Ascending aorta (tissue), 2 donors: Measurements from ENCODE around the gene INTS15. TPM values are rescaled to one million over a fixed set of nuclear protein-coding genes. Genes with fewer than 3 reads are reported as not detected.

ENCODE experiments used
- DNase-seq, 2 donors: peaks; one replicate each; pipeline ENCODE4 v3.0.0-alpha.2; 2019; ENCODE audit warnings: low spot score in 2 of 2
- H3K27ac ChIP-seq, 2 donors: fragments of 200-600 bp; sonication (generic); one replicate each; pipeline ENCODE4 v1.5.1; 2016 to 2017; ENCODE audit warnings: mild to moderate bottlenecking in 1 of 2
- H3K27me3 ChIP-seq: fragments of 200-600 bp; sonication (generic); one replicate; pipeline ENCODE4 v1.5.1; 2017
- H3K36me3 ChIP-seq, 2 donors: fragments of 200-600 bp; sonication (generic); one replicate each; pipeline ENCODE4 v1.5.1; 2016
- H3K4me1 ChIP-seq, 2 donors: fragments of 200-600 bp; sonication (generic); one replicate each; pipeline ENCODE4 v1.5.1; 2016 to 2017; ENCODE audit warnings: mild to moderate bottlenecking in 1 of 2
- H3K4me3 ChIP-seq, 2 donors: fragments of 200-600 bp; sonication (generic); one replicate each; pipeline ENCODE4 v1.5.1; 2016 to 2017; ENCODE audit warnings: mild to moderate bottlenecking in 1 of 2
- H3K9me3 ChIP-seq, 2 donors: fragments of 200-600 bp; sonication (generic); one replicate each; pipeline ENCODE4 v1.5.1; 2016
- intact Hi-C: fragments of 100-400 bp; cut with DNase I; formaldehyde crosslinking; loops from one replicate; pipeline ENCODE4 v1.15.1; 2023
- total RNA-seq: library from RNA; depleted of rRNA; stranded (reverse); fragments of >200 nt; gene quantifications from one replicate; pipeline ENCODE4 v1.1.0, GENCODE V29; 2016
- TF ChIP-seq, protein P1 (sequence below), 3 experiments: fragments of 200-600 bp in 2 of 3; fragments of 450-650 bp in 1 of 3; sonication (generic) in 2 of 3; IDR thresholded peaks; one replicate each; pipeline ENCODE4 v1.5.1; 2016 to 2019; ENCODE audit warnings: antibody characterized with exemption in 3 of 3, mild to moderate bottlenecking in 1 of 3, moderate library complexity in 1 of 3

The INTS15 gene
- total RNA-seq, 1 donor from 2014 or later = 15.2 TPM

DNA sequence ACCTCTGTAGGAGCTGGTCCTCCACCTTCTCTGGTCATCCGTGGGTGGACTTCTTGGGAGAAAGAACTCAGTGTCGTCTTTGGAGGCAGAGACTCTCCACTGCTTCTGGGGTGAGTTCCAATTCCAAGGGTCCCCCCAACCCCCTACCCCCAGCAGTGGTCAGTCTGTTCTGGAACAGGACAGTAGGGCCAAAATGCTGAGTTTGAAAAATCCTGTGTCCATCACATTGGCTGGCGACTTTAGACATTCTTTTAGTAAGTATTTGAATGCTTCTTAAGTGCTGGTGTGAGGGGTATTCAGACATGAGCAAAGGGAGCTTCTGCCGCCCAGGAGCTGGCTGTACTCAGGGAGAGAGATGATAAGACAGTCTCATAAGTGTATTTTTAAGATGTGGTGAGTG lies 49.2 kb downstream of the INTS15 start:
- Histone ChIP-seq H3K27me3 (no peaks in the 10 kb centered on the region), H3K36me3 (peaks cover 17 to 37% of the 10 kb centered on the region in 2 donors), H3K4me1 (peaks cover 4 to 12% of the 10 kb centered on the region in 2 donors), H3K4me3 (peak overlapping the region in 1 of 2 donors; percentile 99), H3K9me3 (no peaks in the 10 kb centered on the region), H3K27ac (no peak overlapping the region)
- DNase-seq = no peak
- TF ChIP-seq, protein P1, sequence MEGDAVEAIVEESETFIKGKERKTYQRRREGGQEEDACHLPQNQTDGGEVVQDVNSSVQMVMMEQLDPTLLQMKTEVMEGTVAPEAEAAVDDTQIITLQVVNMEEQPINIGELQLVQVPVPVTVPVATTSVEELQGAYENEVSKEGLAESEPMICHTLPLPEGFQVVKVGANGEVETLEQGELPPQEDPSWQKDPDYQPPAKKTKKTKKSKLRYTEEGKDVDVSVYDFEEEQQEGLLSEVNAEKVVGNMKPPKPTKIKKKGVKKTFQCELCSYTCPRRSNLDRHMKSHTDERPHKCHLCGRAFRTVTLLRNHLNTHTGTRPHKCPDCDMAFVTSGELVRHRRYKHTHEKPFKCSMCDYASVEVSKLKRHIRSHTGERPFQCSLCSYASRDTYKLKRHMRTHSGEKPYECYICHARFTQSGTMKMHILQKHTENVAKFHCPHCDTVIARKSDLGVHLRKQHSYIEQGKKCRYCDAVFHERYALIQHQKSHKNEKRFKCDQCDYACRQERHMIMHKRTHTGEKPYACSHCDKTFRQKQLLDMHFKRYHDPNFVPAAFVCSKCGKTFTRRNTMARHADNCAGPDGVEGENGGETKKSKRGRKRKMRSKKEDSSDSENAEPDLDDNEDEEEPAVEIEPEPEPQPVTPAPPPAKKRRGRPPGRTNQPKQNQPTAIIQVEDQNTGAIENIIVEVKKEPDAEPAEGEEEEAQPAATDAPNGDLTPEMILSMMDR (IDR thresholded peaks at IDR 0.05) = no peak
- intact Hi-C loops = loop anchor here (2.0 to 5.0 kb wide), 2 partner anchors 50 to 68 kb away; partner anchors contain the start of gene ZNF12

DNA sequence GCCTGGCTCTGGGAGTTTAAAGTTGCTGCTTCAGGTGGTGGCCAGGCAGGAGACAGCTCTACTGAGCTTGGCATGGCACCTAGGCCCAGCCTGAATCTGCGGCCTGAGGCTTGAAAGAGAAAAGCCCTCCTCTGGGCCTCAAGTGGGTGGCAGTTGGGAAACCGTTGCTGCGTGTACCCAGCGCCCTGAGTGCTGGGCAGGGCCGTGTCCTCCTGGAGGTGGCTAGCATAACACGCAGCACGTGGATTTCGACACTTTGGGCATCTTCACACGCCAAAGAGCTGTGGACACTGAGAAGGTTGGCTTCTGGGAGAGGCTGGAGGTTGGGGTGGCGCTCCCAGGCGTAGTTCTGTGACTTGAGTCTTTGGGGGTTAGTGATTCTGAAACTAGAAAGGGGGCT lies 49.8 kb downstream of the INTS15 start:
- Histone ChIP-seq H3K4me3 (no peak overlapping the region), H3K36me3 (peaks cover 23 to 43% of the 10 kb centered on the region in 2 donors), H3K4me1 (peaks cover 4 to 12% of the 10 kb centered on the region in 2 donors), H3K27me3 (no peaks in the 10 kb centered on the region), H3K27ac (no peak overlapping the region), H3K9me3 (no peaks in the 10 kb centered on the region)
- intact Hi-C loops = loop anchor here (2.0 to 5.0 kb wide), 2 partner anchors 51 to 68 kb away; partner anchors contain the start of gene ZNF12
- TF ChIP-seq, protein P1 (IDR thresholded peaks at IDR 0.05) = no peak
- DNase-seq = no peak

DNA sequence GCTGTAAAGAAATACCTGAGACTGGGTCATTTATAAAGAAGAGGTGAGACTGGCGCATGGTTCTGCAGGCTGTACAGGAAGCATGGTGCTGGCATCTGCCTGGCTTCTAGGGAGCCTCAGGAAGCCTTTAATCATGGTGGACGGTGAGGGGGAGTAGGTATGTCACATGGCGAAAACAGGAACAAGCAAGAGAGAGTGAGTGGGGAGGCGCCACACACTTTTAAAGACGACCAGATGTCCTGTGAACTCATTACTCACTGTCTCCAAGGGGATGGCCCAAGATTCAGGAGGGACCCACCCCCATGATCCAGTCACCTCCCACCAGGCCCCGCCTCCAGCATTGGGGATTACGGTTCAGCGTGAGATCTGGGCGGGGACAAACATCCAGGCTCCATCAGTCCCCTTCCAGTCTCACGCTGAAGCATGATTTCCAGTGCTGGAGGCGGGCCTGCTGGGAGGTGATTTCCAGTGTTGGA lies 50.5 kb downstream of the INTS15 start:
- H3K9me3 ChIP-seq = no peaks in the 10 kb centered on the region
- peaks cover 4 to 12% of the 10 kb centered on the region in 2 donors for H3K4me1 ChIP-seq
- intact Hi-C loops = no loop called here
- no peak overlapping the region for H3K4me3 ChIP-seq
- TF ChIP-seq, protein P1 (IDR thresholded peaks at IDR 0.05) = no peak
- H3K36me3 ChIP-seq = peaks cover 30 to 49% of the 10 kb centered on the region in 2 donors
- no peaks in the 10 kb centered on the region for H3K27me3 ChIP-seq
- no peak overlapping the region for H3K27ac ChIP-seq
- DNase-seq = no peak

DNA sequence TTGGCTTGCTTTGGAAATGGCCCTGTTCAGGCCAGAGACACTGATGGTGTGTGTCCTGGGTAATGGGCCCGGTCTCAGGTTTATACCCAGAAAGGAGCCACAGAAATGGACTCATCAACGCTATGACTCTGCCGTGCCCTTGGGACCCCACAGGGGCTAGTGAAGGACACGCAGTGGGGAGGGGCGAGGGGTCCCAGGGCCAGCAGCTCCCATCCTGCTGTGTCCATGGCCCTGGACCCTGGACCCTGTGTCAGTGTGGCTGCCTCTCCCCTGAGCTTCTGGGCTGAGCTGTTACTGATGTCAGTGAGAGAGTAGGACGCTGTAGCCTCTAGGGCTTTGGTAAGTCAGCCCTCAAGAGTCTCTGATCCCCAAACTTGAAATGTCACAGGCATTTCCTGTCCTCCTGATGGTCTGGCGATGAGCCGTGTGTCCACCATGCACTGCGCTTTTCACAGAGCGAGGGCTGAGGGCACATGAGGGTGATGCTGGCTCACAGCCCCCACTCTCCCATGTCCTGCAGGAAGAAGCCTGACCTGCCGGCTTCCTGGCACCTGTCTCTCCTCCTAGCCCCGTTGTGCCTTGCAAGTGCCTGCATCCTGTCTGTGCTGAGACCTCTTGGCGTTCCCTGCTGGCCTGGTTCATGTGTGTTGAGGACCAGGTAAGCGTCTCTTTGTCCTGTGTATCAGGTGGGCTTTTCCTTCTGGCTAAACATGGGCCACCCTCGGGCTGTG lies 51.6 kb downstream of the INTS15 start:
- intact Hi-C loops = no loop called here
- TF ChIP-seq, protein P1 (IDR thresholded peaks at IDR 0.05) = no peak
- H3K27me3 ChIP-seq = no peaks in the 10 kb centered on the region

DNA sequence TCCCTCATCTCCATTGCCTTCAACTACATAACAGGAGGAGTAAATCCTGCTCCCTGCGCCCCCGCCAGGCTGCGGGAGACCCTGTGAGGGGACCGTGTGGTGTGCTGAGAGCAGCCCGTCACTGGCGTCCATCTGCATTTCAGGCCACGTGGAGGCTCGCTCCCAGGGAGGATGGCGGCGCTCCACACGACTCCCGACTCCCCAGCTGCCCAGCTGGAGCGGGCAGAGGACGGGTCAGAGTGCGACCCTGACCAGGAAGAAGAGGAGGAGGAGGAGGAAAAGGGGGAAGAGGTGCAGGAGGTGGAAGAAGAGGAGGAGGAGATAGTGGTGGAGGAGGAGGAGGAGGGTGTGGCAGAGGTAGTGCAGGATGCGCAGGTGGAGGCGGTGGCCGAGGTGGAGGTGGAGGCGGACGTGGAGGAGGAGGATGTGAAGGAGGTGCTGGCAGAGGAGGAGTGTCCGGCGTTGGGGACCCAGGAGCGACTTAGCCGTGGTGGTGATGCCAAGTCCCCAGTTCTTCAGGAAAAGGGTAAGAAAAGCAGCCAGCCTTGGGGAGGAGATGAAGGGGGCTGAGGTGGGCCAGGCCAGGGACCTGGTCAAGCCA lies 52.5 kb downstream of the INTS15 start:
- no peak overlapping the region for H3K4me3 ChIP-seq
- intact Hi-C loops = no loop called here
- H3K36me3 ChIP-seq = peaks cover 41 to 61% of the 10 kb centered on the region in 2 donors

More for the DNA sequence above, 51.6 kb downstream of the INTS15 start:
- peaks cover 35 to 60% of the 10 kb centered on the region in 2 donors for H3K36me3 ChIP-seq
- H3K27ac ChIP-seq = no peak overlapping the region
- H3K4me1 ChIP-seq = peaks cover 4 to 10% of the 10 kb centered on the region in 2 donors
- H3K9me3 ChIP-seq = no peaks in the 10 kb centered on the region
- H3K4me3 ChIP-seq = no peak overlapping the region
- DNase-seq = no peak

More for the DNA sequence above, 52.5 kb downstream of the INTS15 start:
- H3K27me3 ChIP-seq = no peaks in the 10 kb centered on the region
- TF ChIP-seq, protein P1 (IDR thresholded peaks at IDR 0.05) = no peak
- no peak overlapping the region for H3K27ac ChIP-seq
- H3K9me3 ChIP-seq = no peaks in the 10 kb centered on the region
- DNase-seq = no peak
- peaks cover 0 to 7% of the 10 kb centered on the region in 2 donors for H3K4me1 ChIP-seq
